GM18505 (cell line): ENCODE results near the gene UGGT1.

Experiments
- ATAC-seq: cut with Tn5 transposase; IDR thresholded peaks from one replicate; pipeline ENCODE4 v1.9.1; 2021; ENCODE audit not compliant: unreplicated experiment
- POLR2A ChIP-seq: IDR thresholded peaks from 4 replicates; pipeline ENCODE4 v1.6.1; 2011; ENCODE audit warnings: borderline replicate concordance; ENCODE audit not compliant: insufficient read depth, insufficient read length; ENCODE audit errors: extremely low read depth

Gene UGGT1

GRCh38 chr2:128153786-128154185 lies 62.8 kb downstream of the UGGT1 start:
- ATAC-seq, result no peak
- TF ChIP-seq POLR2A, result no peak

GRCh38 chr2:128154225-128154624 lies 63.2 kb downstream of the UGGT1 start:
- TF ChIP-seq POLR2A, result no peak
- ATAC-seq, result no peak

GRCh38 chr2:128155970-128156369 lies 65.0 kb downstream of the UGGT1 start:
- ATAC-seq, result no peak
- TF ChIP-seq POLR2A, result no peak

GRCh38 chr2:128156812-128157211 lies 65.8 kb downstream of the UGGT1 start:
- TF ChIP-seq POLR2A, result no peak
- ATAC-seq, result no peak

GRCh38 chr2:128157644-128158043 lies 66.6 kb downstream of the UGGT1 start:
- TF ChIP-seq POLR2A, result no peak
- ATAC-seq, result no peak

GRCh38 chr2:128158176-128158575 lies 67.2 kb downstream of the UGGT1 start:
- no peak for TF ChIP-seq POLR2A
- ATAC-seq, result no peak

- TF ChIP-seq POLR2A, result no peak
- no peak for ATAC-seq
Measured at GRCh38 chr2:128159437-128159836, 68.4 kb downstream of the UGGT1 start.

- ATAC-seq, result no peak
- no peak for TF ChIP-seq POLR2A
Measured at GRCh38 chr2:128160616-128161275, 69.7 kb downstream of the UGGT1 start.

- ATAC-seq, result no peak
- no peak for TF ChIP-seq POLR2A
Measured at GRCh38 chr2:128162266-128162665, 71.3 kb downstream of the UGGT1 start.

- ATAC-seq, result no peak
- no peak for TF ChIP-seq POLR2A
Measured at GRCh38 chr2:128164311-128164710, 73.3 kb downstream of the UGGT1 start.

GRCh38 chr2:128166746-128167353 lies 75.8 kb downstream of the UGGT1 start:
- no peak for ATAC-seq
- TF ChIP-seq POLR2A, result no peak

GRCh38 chr2:128169094-128169493 lies 78.1 kb downstream of the UGGT1 start:
- TF ChIP-seq POLR2A, result no peak
- no peak for ATAC-seq

GRCh38 chr2:128169497-128169896 lies 78.5 kb downstream of the UGGT1 start:
- ATAC-seq, result no peak
- TF ChIP-seq POLR2A, result no peak

GRCh38 chr2:128169933-128170709 lies 79.1 kb downstream of the UGGT1 start:
- no peak for TF ChIP-seq POLR2A
- no peak for ATAC-seq
